Measurements from ENCODE around the gene NECTIN1. TPM values are rescaled to one million over a fixed set of nuclear protein-coding genes. Genes with fewer than 3 reads are reported as not detected.

Gene NECTIN1
- total RNA-seq, 1 experiment from 2014 or later: 23.8 TPM

DNA sequence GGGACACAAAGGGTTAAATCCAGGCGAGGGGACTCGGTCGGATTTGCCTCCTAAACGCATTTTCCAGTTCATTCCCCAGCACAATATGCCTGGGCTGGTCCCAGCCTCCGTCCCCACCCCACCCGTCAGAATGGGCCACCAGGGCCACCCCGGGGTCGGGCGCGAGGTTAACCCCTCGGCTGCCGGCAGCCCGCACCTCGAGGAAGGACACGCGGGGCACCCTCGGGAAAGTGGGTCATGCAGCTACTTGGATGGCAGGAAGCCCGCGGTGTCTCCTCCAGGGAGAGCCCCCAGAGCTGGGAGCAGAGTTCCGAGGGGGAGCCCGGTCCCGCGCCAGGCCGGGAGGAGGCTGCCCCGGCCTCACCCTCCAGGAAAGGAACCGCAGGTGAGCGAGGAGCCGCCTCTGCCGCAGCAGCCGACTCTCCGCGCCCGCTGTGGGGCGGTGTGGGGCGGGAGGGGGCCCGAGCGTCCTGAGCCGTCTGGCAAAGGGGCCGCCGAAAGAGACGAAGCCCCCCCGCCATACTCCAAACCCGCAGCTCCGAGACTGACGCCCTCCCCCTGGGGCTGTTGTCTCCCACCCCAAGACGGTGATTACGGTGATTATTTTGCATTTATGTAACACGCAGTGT is 1.4 kb downstream of the NECTIN1 start:
- Histone ChIP-seq H3K9ac (ENCODE audit: low read length) (peak overlapping the region; percentile 75), H3K9me3 (ENCODE audit: control insufficient read depth in 1 of 2, insufficient read depth in 1 of 2, low read depth in 1 of 2, low read length in 2 of 2) (no peaks in the 10 kb centered on the region), H3K4me1 (ENCODE audit: control insufficient read depth in 1 of 2, insufficient read depth in 2 of 2, low read length in 2 of 2) (peaks cover 14 to 28% of the 10 kb centered on the region in 2 experiments), H3K4me2 (ENCODE audit: low read length) (peak overlapping the region; percentile 100), H4K20me1 (ENCODE audit: insufficient read depth) (no peaks in the 10 kb centered on the region), H3K79me2 (ENCODE audit: insufficient read depth, low read length) (peaks cover 52% of the 10 kb centered on the region), H3K36me3 (ENCODE audit: control insufficient read depth in 1 of 2, insufficient read depth in 2 of 2, low read length in 2 of 2) (no peaks in the 10 kb centered on the region), H3K4me3 (replicated peaks in 1 of 2; ENCODE audit: low read depth in 1 of 2, low read length in 2 of 2) (peak overlapping the region; percentile 82 to 94), H3K27ac (ENCODE audit: low read depth, low read length) (peak overlapping the region; percentile 85), H3K9me2 (ENCODE audit: insufficient read depth) (no peaks in the 10 kb centered on the region), H3K27me3 (ENCODE audit: insufficient read depth, low read length) (no peaks in the 10 kb centered on the region), H2AFZ (ENCODE audit: low read depth, low read length, poor library complexity, severe bottlenecking) (no peak overlapping the region)
- TSS peak; percentile 34 for BruUV-seq (replicated peaks)
- intact Hi-C loops (cut with micrococcal nuclease): loop anchor here (5.0 to 10.0 kb wide), 2 partner anchors 45 to 243 kb away; no protein-coding TSS in a partner anchor
- DNase-seq (ENCODE audit: low read depth, low spot score): no peak
- ChIA-PET CTCF (interaction anchor here (1.6 kb wide), 1 partner anchor 381 kb away, joined by 4 read pairs; no protein-coding TSS in a partner anchor), POLR2A (no interaction called here), RAD21 (ENCODE audit: low non-redundant PET in 1 of 2, low total read pairs in 2 of 2, uncharacterized antibody in 2 of 2, unreplicated experiment in 2 of 2) (no interaction called here)
- TF ChIP-seq, protein P1, sequence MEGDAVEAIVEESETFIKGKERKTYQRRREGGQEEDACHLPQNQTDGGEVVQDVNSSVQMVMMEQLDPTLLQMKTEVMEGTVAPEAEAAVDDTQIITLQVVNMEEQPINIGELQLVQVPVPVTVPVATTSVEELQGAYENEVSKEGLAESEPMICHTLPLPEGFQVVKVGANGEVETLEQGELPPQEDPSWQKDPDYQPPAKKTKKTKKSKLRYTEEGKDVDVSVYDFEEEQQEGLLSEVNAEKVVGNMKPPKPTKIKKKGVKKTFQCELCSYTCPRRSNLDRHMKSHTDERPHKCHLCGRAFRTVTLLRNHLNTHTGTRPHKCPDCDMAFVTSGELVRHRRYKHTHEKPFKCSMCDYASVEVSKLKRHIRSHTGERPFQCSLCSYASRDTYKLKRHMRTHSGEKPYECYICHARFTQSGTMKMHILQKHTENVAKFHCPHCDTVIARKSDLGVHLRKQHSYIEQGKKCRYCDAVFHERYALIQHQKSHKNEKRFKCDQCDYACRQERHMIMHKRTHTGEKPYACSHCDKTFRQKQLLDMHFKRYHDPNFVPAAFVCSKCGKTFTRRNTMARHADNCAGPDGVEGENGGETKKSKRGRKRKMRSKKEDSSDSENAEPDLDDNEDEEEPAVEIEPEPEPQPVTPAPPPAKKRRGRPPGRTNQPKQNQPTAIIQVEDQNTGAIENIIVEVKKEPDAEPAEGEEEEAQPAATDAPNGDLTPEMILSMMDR (IDR thresholded peaks at IDR 0.05 in 2 of 3, conservative IDR thresholded peaks at IDR 0.05 in 1 of 3; ENCODE audit: borderline replicate concordance in 1 of 3, insufficient read depth in 1 of 3, low read depth in 2 of 3, low read length in 2 of 3): peak in 1 of 3 experiments; percentile 28; a peak in 1 of 6 replicates
- TF ChIP-seq EZH2 (IDR thresholded peaks at IDR 0.05) (no peak), POLR2A (IDR thresholded peaks at IDR 0.05; ENCODE audit: borderline replicate concordance, extremely low read depth, insufficient read depth, insufficient read length) (no peak), FOSL1 (IDR thresholded peaks at IDR 0.05; ENCODE audit: low read depth) (no peak), TCF7L2 (IDR thresholded peaks at IDR 0.05; ENCODE audit: borderline replicate concordance, extremely low read depth, insufficient read depth, insufficient read length) (no peak), SRF (IDR thresholded peaks at IDR 0.05; ENCODE audit: low read depth) (no peak), ZNF274 (IDR thresholded peaks at IDR 0.05; ENCODE audit: low read depth, low read length) (no peak), RAD21 (IDR thresholded peaks at IDR 0.05; ENCODE audit: low read depth) (no peak), SP1 (IDR thresholded peaks at IDR 0.05; ENCODE audit: low read depth) (no peak)
- ATAC-seq: peak; percentile 21

Measured in HCT116 (cell line).